ENCODE results near the gene INAFM1.
"Not testable (repeated sequence)": the region's sequence is repeated elsewhere in the genome, so short reads cannot be mapped to it uniquely, and the experiment has no call there.

INAFM1 gene

DNA sequence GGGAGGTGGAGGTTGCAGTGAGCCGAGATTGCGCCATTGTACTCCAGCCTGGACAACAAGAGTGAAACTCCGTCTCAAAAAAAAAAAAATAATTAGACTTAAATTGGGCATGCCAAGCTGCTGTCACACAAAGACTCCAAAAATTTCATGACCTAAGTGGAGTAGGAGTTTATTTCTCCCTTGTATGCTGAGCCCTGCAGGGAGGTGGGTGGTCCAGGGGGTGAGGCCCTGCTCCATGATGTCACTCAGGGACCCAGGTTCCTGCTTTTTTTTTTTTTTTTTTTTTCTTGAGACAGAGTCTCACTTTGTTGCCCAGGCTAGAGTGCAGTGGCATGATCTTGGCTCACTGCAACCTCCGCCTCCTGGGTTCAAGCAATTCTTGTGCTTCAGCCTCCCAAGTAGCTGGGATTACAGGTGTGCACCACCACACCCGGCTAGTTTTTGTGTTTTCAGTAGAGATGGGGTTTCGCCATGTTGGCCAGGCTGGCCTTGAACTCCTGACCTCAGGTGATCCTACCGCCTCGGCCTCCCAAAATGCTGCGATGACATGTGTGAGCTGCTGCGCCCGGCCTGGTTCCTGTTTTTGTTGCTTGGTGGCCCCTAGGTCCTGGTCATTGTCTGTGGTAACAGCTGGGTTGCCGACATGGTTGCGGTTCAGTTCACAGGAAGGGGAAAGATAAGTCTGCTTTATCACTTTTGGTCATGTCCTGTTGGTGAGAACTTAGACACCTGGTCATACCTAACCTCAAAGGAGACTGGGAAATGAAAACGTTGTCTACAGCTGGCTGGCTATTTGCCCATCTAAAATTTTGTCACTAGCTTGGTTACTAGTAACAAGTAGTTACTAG, 12.5 kb upstream of the INAFM1 start:
- not testable (repeated sequence) for H3K56ac ChIP-seq (ENCODE audit: low read length); DNase-seq; H2BK5ac ChIP-seq (ENCODE audit: low read length); H2BK120ac ChIP-seq (ENCODE audit: low read depth, low read length); H3K4me3 ChIP-seq (ENCODE audit: low read length); H3K4ac ChIP-seq (ENCODE audit: low read depth, low read length); H4K5ac ChIP-seq (ENCODE audit: low read length); H3K18ac ChIP-seq (ENCODE audit: low read length); H3K27ac ChIP-seq (ENCODE audit: low read depth, low read length); H3K4me2 ChIP-seq (ENCODE audit: low read length); H3K27me3 ChIP-seq (ENCODE audit: insufficient read depth, low read length, poor library complexity); H2BK15ac ChIP-seq (replicated peaks; ENCODE audit: low read depth); H4K8ac ChIP-seq (ENCODE audit: low read depth, low read length); H2AK5ac ChIP-seq (ENCODE audit: low read length); H3K4me1 ChIP-seq (ENCODE audit: control insufficient read depth, low read depth, low read length); H3K9ac ChIP-seq (ENCODE audit: low read length); H3K23ac ChIP-seq (ENCODE audit: low read length); H3K36me3 ChIP-seq (ENCODE audit: control insufficient read depth, insufficient read depth, low read length)
- WGBS (ENCODE audit: extremely low coverage, insufficient coverage, low lambda C conversion rate) = no CpG with 5 or more reads among the region's 14 CpGs
- Histone ChIP-seq H3K79me2 (ENCODE audit: control insufficient read depth, insufficient read depth, low read length) (peaks cover 12% of the 10 kb centered on the region), H3K79me1 (ENCODE audit: low read length) (peaks cover 23% of the 10 kb centered on the region)

DNA sequence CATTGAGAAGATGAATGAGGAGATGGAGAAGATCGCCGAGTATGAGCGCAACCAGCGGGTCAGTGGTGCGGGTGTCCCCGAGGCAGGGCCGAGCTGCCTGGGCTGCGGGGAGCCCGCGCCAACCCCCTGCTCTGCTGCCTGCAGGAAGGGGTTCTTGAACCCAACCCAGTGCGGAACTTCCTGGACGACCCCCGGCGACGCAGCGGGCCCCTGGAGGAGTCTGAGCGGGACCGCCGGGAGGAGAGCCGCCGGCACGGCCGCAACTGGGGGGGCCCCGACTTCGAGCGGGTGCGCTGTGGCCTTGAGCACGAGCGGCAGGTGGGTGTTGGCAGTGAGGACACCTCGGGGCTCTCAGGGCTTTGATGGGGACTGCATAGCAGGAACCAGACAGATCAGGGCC, 10.1 kb upstream of the INAFM1 start:
- Histone ChIP-seq H3K79me1 (ENCODE audit: low read length) (peaks cover 6% of the 10 kb centered on the region), H2BK5ac (ENCODE audit: low read length) (no peak overlapping the region), H3K79me2 (ENCODE audit: control insufficient read depth, insufficient read depth, low read length) (no peaks in the 10 kb centered on the region), H3K27me3 (ENCODE audit: insufficient read depth, low read length, poor library complexity) (no peaks in the 10 kb centered on the region), H4K8ac (ENCODE audit: low read depth, low read length) (no peak overlapping the region), H2AK5ac (ENCODE audit: low read length) (no peak overlapping the region), H3K36me3 (ENCODE audit: control insufficient read depth, insufficient read depth, low read length) (peaks cover 6% of the 10 kb centered on the region), H3K23ac (ENCODE audit: low read length) (no peak overlapping the region), H3K9ac (ENCODE audit: low read length) (no peak overlapping the region), H3K18ac (ENCODE audit: low read length) (no peak overlapping the region), H3K4me1 (ENCODE audit: control insufficient read depth, low read depth, low read length) (no peaks in the 10 kb centered on the region), H3K56ac (ENCODE audit: low read length) (no peak overlapping the region), H3K4ac (ENCODE audit: low read depth, low read length) (no peak overlapping the region), H3K27ac (ENCODE audit: low read depth, low read length) (no peak overlapping the region), H2BK120ac (ENCODE audit: low read depth, low read length) (no peak overlapping the region), H2BK15ac (replicated peaks; ENCODE audit: low read depth) (no peak overlapping the region), H4K5ac (ENCODE audit: low read length) (no peak overlapping the region), H3K4me3 (ENCODE audit: low read length) (no peak overlapping the region), H3K4me2 (ENCODE audit: low read length) (no peak overlapping the region)
- DNase-seq = no peak
- WGBS (ENCODE audit: extremely low coverage, insufficient coverage, low lambda C conversion rate) = no CpG with 5 or more reads among the region's 30 CpGs

DNA sequence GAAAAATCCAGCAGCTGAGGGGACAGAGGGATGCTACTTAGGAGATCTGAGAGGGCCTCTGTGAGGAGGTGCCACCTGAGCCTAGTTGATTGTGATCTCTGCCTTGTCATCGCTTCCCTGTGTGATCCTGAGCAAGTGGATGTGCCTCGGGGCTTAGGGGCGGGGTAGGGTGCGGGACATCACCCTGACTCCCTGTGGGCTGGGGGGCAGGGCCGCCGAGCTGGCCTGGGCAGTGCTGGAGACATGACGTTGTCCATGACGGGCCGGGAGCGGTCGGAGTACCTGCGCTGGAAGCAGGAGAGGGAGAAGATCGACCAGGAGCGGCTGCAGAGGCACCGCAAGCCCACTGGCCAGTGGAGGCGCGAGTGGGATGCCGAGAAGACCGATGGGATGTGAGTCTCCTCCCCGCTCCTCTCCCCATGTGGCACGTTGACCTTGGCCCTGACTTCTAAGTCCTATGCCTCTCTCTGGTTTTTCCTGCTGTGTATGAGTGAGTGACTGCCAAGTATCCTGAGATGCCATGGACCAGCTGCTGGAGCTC, 8.2 kb upstream of the INAFM1 start:
- DNase-seq = no peak
- Histone ChIP-seq H3K23ac (ENCODE audit: low read length) (no peak overlapping the region), H3K27ac (ENCODE audit: low read depth, low read length) (no peak overlapping the region), H3K4me1 (ENCODE audit: control insufficient read depth, low read depth, low read length) (no peaks in the 10 kb centered on the region), H3K9ac (ENCODE audit: low read length) (no peak overlapping the region), H3K4ac (ENCODE audit: low read depth, low read length) (no peak overlapping the region), H2BK120ac (ENCODE audit: low read depth, low read length) (no peak overlapping the region), H3K79me2 (ENCODE audit: control insufficient read depth, insufficient read depth, low read length) (no peaks in the 10 kb centered on the region), H3K18ac (ENCODE audit: low read length) (no peak overlapping the region), H4K5ac (ENCODE audit: low read length) (no peak overlapping the region), H4K8ac (ENCODE audit: low read depth, low read length) (no peak overlapping the region), H2BK5ac (ENCODE audit: low read length) (no peak overlapping the region), H2BK15ac (replicated peaks; ENCODE audit: low read depth) (no peak overlapping the region), H3K79me1 (ENCODE audit: low read length) (peaks cover 2% of the 10 kb centered on the region), H3K56ac (ENCODE audit: low read length) (no peak overlapping the region), H2AK5ac (ENCODE audit: low read length) (no peak overlapping the region), H3K4me3 (ENCODE audit: low read length) (no peak overlapping the region), H3K4me2 (ENCODE audit: low read length) (no peak overlapping the region), H3K27me3 (ENCODE audit: insufficient read depth, low read length, poor library complexity) (no peaks in the 10 kb centered on the region), H3K36me3 (ENCODE audit: control insufficient read depth, insufficient read depth, low read length) (peaks cover 6% of the 10 kb centered on the region)
- no CpG with 5 or more reads among the region's 21 CpGs for WGBS (ENCODE audit: extremely low coverage, insufficient coverage, low lambda C conversion rate)

DNA sequence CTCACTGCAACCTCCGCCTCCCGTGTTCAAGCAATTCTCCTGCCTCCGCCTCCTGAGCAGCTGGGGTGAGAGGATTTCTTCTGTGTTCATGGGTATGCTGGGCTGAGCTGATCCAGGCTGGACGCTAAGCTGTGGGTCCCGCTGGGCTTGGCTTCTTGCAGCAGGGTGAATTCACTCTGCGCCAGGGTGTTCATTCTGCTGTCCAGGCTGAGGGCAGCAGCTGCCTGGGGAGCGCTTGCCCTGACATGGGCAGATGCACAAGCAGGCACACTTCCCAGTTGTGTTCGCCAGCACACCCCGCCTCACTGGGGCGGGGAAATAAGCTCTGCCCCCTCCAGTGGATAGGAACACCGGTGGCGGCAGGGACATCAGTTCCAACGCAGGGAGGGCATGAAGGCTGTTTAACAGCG, 7.3 kb upstream of the INAFM1 start:
- Histone ChIP-seq H3K18ac (ENCODE audit: low read length) (no peak overlapping the region), H2AK5ac (ENCODE audit: low read length) (no peak overlapping the region), H3K9ac (ENCODE audit: low read length) (no peak overlapping the region), H2BK120ac (ENCODE audit: low read depth, low read length) (no peak overlapping the region), H3K4me2 (ENCODE audit: low read length) (no peak overlapping the region), H3K4ac (ENCODE audit: low read depth, low read length) (no peak overlapping the region), H4K5ac (ENCODE audit: low read length) (no peak overlapping the region), H3K27me3 (ENCODE audit: insufficient read depth, low read length, poor library complexity) (no peaks in the 10 kb centered on the region), H3K27ac (ENCODE audit: low read depth, low read length) (no peak overlapping the region), H2BK15ac (replicated peaks; ENCODE audit: low read depth) (no peak overlapping the region), H3K79me2 (ENCODE audit: control insufficient read depth, insufficient read depth, low read length) (no peaks in the 10 kb centered on the region), H3K56ac (ENCODE audit: low read length) (no peak overlapping the region), H3K4me3 (ENCODE audit: low read length) (no peak overlapping the region), H4K8ac (ENCODE audit: low read depth, low read length) (no peak overlapping the region), H3K4me1 (ENCODE audit: control insufficient read depth, low read depth, low read length) (no peaks in the 10 kb centered on the region), H3K23ac (ENCODE audit: low read length) (no peak overlapping the region), H3K79me1 (ENCODE audit: low read length) (peaks cover 1% of the 10 kb centered on the region), H2BK5ac (ENCODE audit: low read length) (no peak overlapping the region), H3K36me3 (ENCODE audit: control insufficient read depth, insufficient read depth, low read length) (peaks cover 6% of the 10 kb centered on the region)
- no peak for DNase-seq
- WGBS (ENCODE audit: extremely low coverage, insufficient coverage, low lambda C conversion rate) = no CpG with 5 or more reads among the region's 14 CpGs

DNA sequence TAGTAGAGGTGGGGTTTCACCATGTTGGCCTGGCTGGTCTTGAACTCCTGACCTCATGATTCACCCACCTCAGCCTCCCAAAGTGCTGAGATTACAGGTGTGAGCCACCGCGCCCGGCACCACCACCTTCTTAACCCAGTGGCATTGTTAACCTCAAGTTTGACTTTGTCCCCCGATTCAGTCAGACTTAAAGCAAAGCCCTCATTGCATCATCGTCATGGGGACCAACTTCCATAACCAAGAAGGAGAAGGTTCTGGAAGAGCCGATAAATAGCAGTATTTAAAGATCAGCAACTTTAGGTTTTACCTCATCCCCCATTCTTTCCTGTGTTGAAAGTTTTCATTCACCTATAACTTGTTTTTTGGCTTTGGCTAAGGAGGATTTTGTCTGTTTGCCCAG, 6.7 kb upstream of the INAFM1 start:
- WGBS (ENCODE audit: extremely low coverage, insufficient coverage, low lambda C conversion rate) = no CpG with 5 or more reads among the region's 6 CpGs
- H3K4me1 ChIP-seq (ENCODE audit: control insufficient read depth, low read depth, low read length) = peaks cover 2% of the 10 kb centered on the region
- no peak overlapping the region for H3K4ac ChIP-seq (ENCODE audit: low read depth, low read length)
- no peak overlapping the region for H3K9ac ChIP-seq (ENCODE audit: low read length)
- no peak overlapping the region for H4K5ac ChIP-seq (ENCODE audit: low read length)
- no peak overlapping the region for H2BK15ac ChIP-seq (replicated peaks; ENCODE audit: low read depth)
- H3K56ac ChIP-seq (ENCODE audit: low read length) = no peak overlapping the region
- no peak overlapping the region for H3K27ac ChIP-seq (ENCODE audit: low read depth, low read length)
- H2AK5ac ChIP-seq (ENCODE audit: low read length) = no peak overlapping the region
- H4K8ac ChIP-seq (ENCODE audit: low read depth, low read length) = no peak overlapping the region
- no peak overlapping the region for H3K4me2 ChIP-seq (ENCODE audit: low read length)
- no peak overlapping the region for H3K23ac ChIP-seq (ENCODE audit: low read length)
- H3K79me1 ChIP-seq (ENCODE audit: low read length) = no peaks in the 10 kb centered on the region
- peaks cover 6% of the 10 kb centered on the region for H3K36me3 ChIP-seq (ENCODE audit: control insufficient read depth, insufficient read depth, low read length)
- no peaks in the 10 kb centered on the region for H3K27me3 ChIP-seq (ENCODE audit: insufficient read depth, low read length, poor library complexity)
- H2BK5ac ChIP-seq (ENCODE audit: low read length) = no peak overlapping the region
- no peak for DNase-seq
- H3K4me3 ChIP-seq (ENCODE audit: low read length) = no peak overlapping the region
- no peak overlapping the region for H3K18ac ChIP-seq (ENCODE audit: low read length)
- no peak overlapping the region for H2BK120ac ChIP-seq (ENCODE audit: low read depth, low read length)
- no peaks in the 10 kb centered on the region for H3K79me2 ChIP-seq (ENCODE audit: control insufficient read depth, insufficient read depth, low read length)
